ENCODE data around the gene DPP6.
"Not testable (repeated sequence)": the region's sequence is repeated elsewhere in the genome, so short reads cannot be mapped to it uniquely, and the experiment has no call there.

DPP6 gene

GRCh38 chr7:154674191-154674590, 622.0 kb downstream of the DPP6 start:
- no peak overlapping the region for H2AFZ ChIP-seq (ENCODE audit: low read depth, low read length)
- no peaks in the 10 kb centered on the region for H3K36me3 ChIP-seq (ENCODE audit: insufficient read depth, low read length)
- H3K9me3 ChIP-seq (ENCODE audit: low read length) = no peaks in the 10 kb centered on the region

GRCh38 chr7:154675560-154675959, 623.4 kb downstream of the DPP6 start:
- no peak overlapping the region for H2AFZ ChIP-seq (ENCODE audit: low read depth, low read length)
- H3K4me3 ChIP-seq (ENCODE audit: low read length) = no peak overlapping the region
- H3K36me3 ChIP-seq (ENCODE audit: insufficient read depth, low read length) = no peaks in the 10 kb centered on the region
- H3K9me3 ChIP-seq (ENCODE audit: low read length) = no peaks in the 10 kb centered on the region
- peaks cover 9% of the 10 kb centered on the region for H3K27me3 ChIP-seq (ENCODE audit: insufficient read depth, low read length)
- H3K4me1 ChIP-seq (ENCODE audit: insufficient read depth, low read length) = no peaks in the 10 kb centered on the region

More at GRCh38 chr7:154674191-154674590, 622.0 kb downstream of the DPP6 start:
- Histone ChIP-seq H3K4me1 (ENCODE audit: insufficient read depth, low read length) (no peaks in the 10 kb centered on the region), H3K27me3 (ENCODE audit: insufficient read depth, low read length) (peaks cover 3% of the 10 kb centered on the region), H3K4me3 (ENCODE audit: low read length) (no peak overlapping the region)

- not testable (repeated sequence) for H3K36me3 ChIP-seq (ENCODE audit: insufficient read depth, low read length); H3K27me3 ChIP-seq (ENCODE audit: insufficient read depth, low read length); H3K4me3 ChIP-seq (ENCODE audit: low read length); H3K9me3 ChIP-seq (ENCODE audit: low read length); H3K4me1 ChIP-seq (ENCODE audit: insufficient read depth, low read length); H2AFZ ChIP-seq (ENCODE audit: low read depth, low read length)
These were observed 623.8 kb downstream of the DPP6 start for GRCh38 chr7:154676033-154676421.

GRCh38 chr7:154676422-154677073, 624.4 kb downstream of the DPP6 start:
- no peaks in the 10 kb centered on the region for H3K9me3 ChIP-seq (ENCODE audit: low read length)

GRCh38 chr7:154677454-154677853, 625.3 kb downstream of the DPP6 start:
- peaks cover 9% of the 10 kb centered on the region for H3K27me3 ChIP-seq (ENCODE audit: insufficient read depth, low read length)
- H3K9me3 ChIP-seq (ENCODE audit: low read length) = no peaks in the 10 kb centered on the region
- H2AFZ ChIP-seq (ENCODE audit: low read depth, low read length) = no peak overlapping the region
- H3K4me3 ChIP-seq (ENCODE audit: low read length) = no peak overlapping the region
- H3K4me1 ChIP-seq (ENCODE audit: insufficient read depth, low read length) = no peaks in the 10 kb centered on the region
- H3K36me3 ChIP-seq (ENCODE audit: insufficient read depth, low read length) = no peaks in the 10 kb centered on the region

More at GRCh38 chr7:154676422-154677073, 624.4 kb downstream of the DPP6 start:
- Histone ChIP-seq H3K4me1 (ENCODE audit: insufficient read depth, low read length) (no peaks in the 10 kb centered on the region), H3K4me3 (ENCODE audit: low read length) (no peak overlapping the region), H3K36me3 (ENCODE audit: insufficient read depth, low read length) (no peaks in the 10 kb centered on the region), H3K27me3 (ENCODE audit: insufficient read depth, low read length) (peaks cover 9% of the 10 kb centered on the region), H2AFZ (ENCODE audit: low read depth, low read length) (no peak overlapping the region)

GRCh38 chr7:154678001-154678550, 625.9 kb downstream of the DPP6 start:
- H3K4me1 ChIP-seq (ENCODE audit: insufficient read depth, low read length); H3K9me3 ChIP-seq (ENCODE audit: low read length); H3K27me3 ChIP-seq (ENCODE audit: insufficient read depth, low read length); H2AFZ ChIP-seq (ENCODE audit: low read depth, low read length); H3K4me3 ChIP-seq (ENCODE audit: low read length); H3K36me3 ChIP-seq (ENCODE audit: insufficient read depth, low read length): not testable (repeated sequence)

GRCh38 chr7:154679379-154680053, 627.3 kb downstream of the DPP6 start:
- H3K27me3 ChIP-seq (ENCODE audit: insufficient read depth, low read length) = peaks cover 9% of the 10 kb centered on the region
- H3K4me3 ChIP-seq (ENCODE audit: low read length) = no peak overlapping the region
- no peaks in the 10 kb centered on the region for H3K36me3 ChIP-seq (ENCODE audit: insufficient read depth, low read length)
- H3K4me1 ChIP-seq (ENCODE audit: insufficient read depth, low read length) = no peaks in the 10 kb centered on the region
- no peaks in the 10 kb centered on the region for H3K9me3 ChIP-seq (ENCODE audit: low read length)
- H2AFZ ChIP-seq (ENCODE audit: low read depth, low read length) = no peak overlapping the region

- Histone ChIP-seq H3K9me3 (ENCODE audit: low read length) (no peaks in the 10 kb centered on the region), H3K4me1 (ENCODE audit: insufficient read depth, low read length) (no peaks in the 10 kb centered on the region), H3K4me3 (ENCODE audit: low read length) (no peak overlapping the region), H3K36me3 (ENCODE audit: insufficient read depth, low read length) (no peaks in the 10 kb centered on the region), H2AFZ (ENCODE audit: low read depth, low read length) (no peak overlapping the region), H3K27me3 (ENCODE audit: insufficient read depth, low read length) (peaks cover 9% of the 10 kb centered on the region)
These were observed 628.9 kb downstream of the DPP6 start for GRCh38 chr7:154680894-154681659.

- no peak overlapping the region for H3K4me3 ChIP-seq (ENCODE audit: low read length)
- H2AFZ ChIP-seq (ENCODE audit: low read depth, low read length) = no peak overlapping the region
- no peaks in the 10 kb centered on the region for H3K4me1 ChIP-seq (ENCODE audit: insufficient read depth, low read length)
- no peaks in the 10 kb centered on the region for H3K36me3 ChIP-seq (ENCODE audit: insufficient read depth, low read length)
- no peaks in the 10 kb centered on the region for H3K9me3 ChIP-seq (ENCODE audit: low read length)
- H3K27me3 ChIP-seq (ENCODE audit: insufficient read depth, low read length) = peaks cover 9% of the 10 kb centered on the region
These were observed 629.8 kb downstream of the DPP6 start for GRCh38 chr7:154682003-154682402.

GRCh38 chr7:154684666-154685563, 632.7 kb downstream of the DPP6 start:
- no peaks in the 10 kb centered on the region for H3K36me3 ChIP-seq (ENCODE audit: insufficient read depth, low read length)
- H3K9me3 ChIP-seq (ENCODE audit: low read length) = no peaks in the 10 kb centered on the region
- H3K4me1 ChIP-seq (ENCODE audit: insufficient read depth, low read length) = no peaks in the 10 kb centered on the region
- no peaks in the 10 kb centered on the region for H3K27me3 ChIP-seq (ENCODE audit: insufficient read depth, low read length)
- H2AFZ ChIP-seq (ENCODE audit: low read depth, low read length) = no peak overlapping the region
- no peak overlapping the region for H3K4me3 ChIP-seq (ENCODE audit: low read length)

- Histone ChIP-seq H3K4me1 (ENCODE audit: insufficient read depth, low read length) (no peaks in the 10 kb centered on the region), H3K9me3 (ENCODE audit: low read length) (no peaks in the 10 kb centered on the region), H3K4me3 (ENCODE audit: low read length) (no peak overlapping the region), H3K36me3 (ENCODE audit: insufficient read depth, low read length) (no peaks in the 10 kb centered on the region), H3K27me3 (ENCODE audit: insufficient read depth, low read length) (no peaks in the 10 kb centered on the region), H2AFZ (ENCODE audit: low read depth, low read length) (no peak overlapping the region)
These were observed 633.3 kb downstream of the DPP6 start for GRCh38 chr7:154685564-154685901.

GRCh38 chr7:154686305-154686704, 634.1 kb downstream of the DPP6 start:
- Histone ChIP-seq H3K27me3 (ENCODE audit: insufficient read depth, low read length) (no peaks in the 10 kb centered on the region), H3K4me1 (ENCODE audit: insufficient read depth, low read length) (no peaks in the 10 kb centered on the region), H2AFZ (ENCODE audit: low read depth, low read length) (no peak overlapping the region), H3K9me3 (ENCODE audit: low read length) (no peaks in the 10 kb centered on the region), H3K4me3 (ENCODE audit: low read length) (no peak overlapping the region), H3K36me3 (ENCODE audit: insufficient read depth, low read length) (no peaks in the 10 kb centered on the region)
